Keratinocyte (primary cell): ENCODE results near the gene B3GALT6.

Source experiments
- CTCF ChIP-seq, 3 experiments: IDR thresholded peaks in 1 of 3; conservative IDR thresholded peaks in 1 of 3; optimal IDR thresholded peaks in 1 of 3; 2 replicates in 2 of 3; 3 replicates in 1 of 3; pipeline versions ENCODE3 to v1.5.1; 2011; ENCODE audit warnings: low read length in 3 of 3, mild to moderate bottlenecking in 3 of 3, moderate library complexity in 2 of 3, control low read depth in 1 of 3, inconsistent platforms in 1 of 3; ENCODE audit not compliant: insufficient read depth in 2 of 3; ENCODE audit errors: extremely low read depth in 1 of 3
- EZH2 ChIP-seq: IDR thresholded peaks from one replicate; pipeline ENCODE4 v1.6.1; 2012; ENCODE audit warnings: inconsistent platforms, mild to moderate bottlenecking, low read length, moderate library complexity

- TF ChIP-seq CTCF (optimal IDR thresholded peaks at IDR 0.05 in 1 of 3, IDR thresholded peaks at IDR 0.05 in 1 of 3, conservative IDR thresholded peaks at IDR 0.05 in 1 of 3; ENCODE audit: extremely low read depth in 1 of 3, insufficient read depth in 2 of 3, low read length in 3 of 3) (no peak), EZH2 (no peak)
These were observed 6.7 kb downstream of the B3GALT6 start for GRCh38 chr1:1238702-1239178.
